Measurements from ENCODE around the gene TRIP13. TPM values are rescaled to one million over a fixed set of nuclear protein-coding genes. Genes with fewer than 3 reads are reported as not detected.

TRIP13 gene
- total and polyA plus RNA-seq, 2 experiments from 2014 or later = 9.2 to 9.4 TPM

DNA sequence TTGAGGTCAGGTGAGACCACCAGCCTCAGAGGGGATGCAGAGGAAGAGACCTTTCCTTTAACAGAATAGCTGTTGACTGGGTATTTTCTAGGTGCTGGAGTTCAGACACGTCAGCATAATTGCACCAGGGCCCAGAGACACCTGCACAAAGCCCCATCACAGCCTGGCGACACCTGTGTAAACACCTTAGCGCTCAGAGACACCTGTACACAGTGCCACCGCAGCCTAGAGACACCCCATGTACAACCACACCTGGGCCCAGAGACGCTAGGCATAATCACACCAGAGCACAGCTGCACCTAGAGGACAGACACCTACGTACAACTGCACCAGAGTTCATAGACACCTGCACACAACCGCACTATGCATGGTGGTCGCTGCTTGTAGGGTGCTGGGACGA, 1.0 kb downstream of the TRIP13 start:
- Histone ChIP-seq H3K27ac (no peak overlapping the region), H3K9me2 (replicated peaks; ENCODE audit: insufficient read depth) (no peaks in the 10 kb centered on the region), H3K4me1 (ENCODE audit: insufficient read depth) (peaks cover 10% of the 10 kb centered on the region), H2AFZ (no peak overlapping the region), H3K27me3 (no peaks in the 10 kb centered on the region), H3K79me2 (peaks cover 37% of the 10 kb centered on the region), H4K20me1 (ENCODE audit: insufficient read depth, poor library complexity, severe bottlenecking) (no peaks in the 10 kb centered on the region), H3K4me3 (no peak overlapping the region), H3K4me2 (peak overlapping the region; percentile 98), H3K9me3 (ENCODE audit: low read depth) (no peaks in the 10 kb centered on the region), H3K36me3 (replicated peaks; ENCODE audit: insufficient read depth, low read depth) (no peaks in the 10 kb centered on the region)
- DNase-seq (ENCODE audit: low spot score) = no peak
- 85% methylated on average over 9 of the region's 9 CpGs for WGBS (ENCODE audit: low lambda C conversion rate, missing lambda C conversion rate)
- TF ChIP-seq EZH2 (IDR thresholded peaks at IDR 0.05; ENCODE audit: borderline replicate concordance) = no peak

DNA sequence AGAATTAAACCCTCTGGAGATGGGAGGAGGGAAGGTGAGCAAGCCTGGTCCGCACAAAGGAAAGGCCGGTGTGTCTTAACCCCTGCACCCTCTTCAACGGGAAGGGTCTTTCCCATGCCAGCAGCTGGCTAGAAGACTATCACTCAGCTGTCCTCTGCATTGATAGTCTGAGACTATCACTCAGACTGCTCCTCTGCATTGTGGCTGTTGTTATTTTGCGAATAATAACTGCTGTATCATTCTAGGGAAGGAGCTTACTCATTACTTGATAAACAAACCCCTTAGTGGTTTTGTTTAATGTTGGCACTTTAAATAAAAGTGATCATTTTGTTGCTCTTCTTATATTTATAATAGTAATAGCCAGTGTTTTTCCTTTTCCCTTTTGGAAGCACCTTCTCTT, 8.1 kb downstream of the TRIP13 start:
- H3K9me3 ChIP-seq (ENCODE audit: low read depth) = no peaks in the 10 kb centered on the region
- no peaks in the 10 kb centered on the region for H3K4me1 ChIP-seq (ENCODE audit: insufficient read depth)
- no peak overlapping the region for H3K4me2 ChIP-seq
- H3K79me2 ChIP-seq = no peaks in the 10 kb centered on the region
- DNase-seq (ENCODE audit: low spot score) = no peak
- H3K4me3 ChIP-seq = no peak overlapping the region
- TF ChIP-seq EZH2phosphoT487 (IDR thresholded peaks at IDR 0.05; ENCODE audit: low read depth, severe bottlenecking, unreplicated experiment) = no peak
- TF ChIP-seq EZH2 (IDR thresholded peaks at IDR 0.05; ENCODE audit: borderline replicate concordance) = no peak
- TF ChIP-seq, protein P1, sequence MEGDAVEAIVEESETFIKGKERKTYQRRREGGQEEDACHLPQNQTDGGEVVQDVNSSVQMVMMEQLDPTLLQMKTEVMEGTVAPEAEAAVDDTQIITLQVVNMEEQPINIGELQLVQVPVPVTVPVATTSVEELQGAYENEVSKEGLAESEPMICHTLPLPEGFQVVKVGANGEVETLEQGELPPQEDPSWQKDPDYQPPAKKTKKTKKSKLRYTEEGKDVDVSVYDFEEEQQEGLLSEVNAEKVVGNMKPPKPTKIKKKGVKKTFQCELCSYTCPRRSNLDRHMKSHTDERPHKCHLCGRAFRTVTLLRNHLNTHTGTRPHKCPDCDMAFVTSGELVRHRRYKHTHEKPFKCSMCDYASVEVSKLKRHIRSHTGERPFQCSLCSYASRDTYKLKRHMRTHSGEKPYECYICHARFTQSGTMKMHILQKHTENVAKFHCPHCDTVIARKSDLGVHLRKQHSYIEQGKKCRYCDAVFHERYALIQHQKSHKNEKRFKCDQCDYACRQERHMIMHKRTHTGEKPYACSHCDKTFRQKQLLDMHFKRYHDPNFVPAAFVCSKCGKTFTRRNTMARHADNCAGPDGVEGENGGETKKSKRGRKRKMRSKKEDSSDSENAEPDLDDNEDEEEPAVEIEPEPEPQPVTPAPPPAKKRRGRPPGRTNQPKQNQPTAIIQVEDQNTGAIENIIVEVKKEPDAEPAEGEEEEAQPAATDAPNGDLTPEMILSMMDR (IDR thresholded peaks at IDR 0.05; ENCODE audit: poor library complexity) = no peak
- 91% methylated on average over 4 of the region's 4 CpGs for WGBS (ENCODE audit: low lambda C conversion rate, missing lambda C conversion rate)
- H2AFZ ChIP-seq = no peak overlapping the region
- no peaks in the 10 kb centered on the region for H3K9me2 ChIP-seq (replicated peaks; ENCODE audit: insufficient read depth)
- H3K27ac ChIP-seq = no peak overlapping the region
- H3K27me3 ChIP-seq = no peaks in the 10 kb centered on the region
- H4K20me1 ChIP-seq (ENCODE audit: insufficient read depth, poor library complexity, severe bottlenecking) = no peaks in the 10 kb centered on the region
- no peaks in the 10 kb centered on the region for H3K36me3 ChIP-seq (replicated peaks; ENCODE audit: insufficient read depth, low read depth)

DNA sequence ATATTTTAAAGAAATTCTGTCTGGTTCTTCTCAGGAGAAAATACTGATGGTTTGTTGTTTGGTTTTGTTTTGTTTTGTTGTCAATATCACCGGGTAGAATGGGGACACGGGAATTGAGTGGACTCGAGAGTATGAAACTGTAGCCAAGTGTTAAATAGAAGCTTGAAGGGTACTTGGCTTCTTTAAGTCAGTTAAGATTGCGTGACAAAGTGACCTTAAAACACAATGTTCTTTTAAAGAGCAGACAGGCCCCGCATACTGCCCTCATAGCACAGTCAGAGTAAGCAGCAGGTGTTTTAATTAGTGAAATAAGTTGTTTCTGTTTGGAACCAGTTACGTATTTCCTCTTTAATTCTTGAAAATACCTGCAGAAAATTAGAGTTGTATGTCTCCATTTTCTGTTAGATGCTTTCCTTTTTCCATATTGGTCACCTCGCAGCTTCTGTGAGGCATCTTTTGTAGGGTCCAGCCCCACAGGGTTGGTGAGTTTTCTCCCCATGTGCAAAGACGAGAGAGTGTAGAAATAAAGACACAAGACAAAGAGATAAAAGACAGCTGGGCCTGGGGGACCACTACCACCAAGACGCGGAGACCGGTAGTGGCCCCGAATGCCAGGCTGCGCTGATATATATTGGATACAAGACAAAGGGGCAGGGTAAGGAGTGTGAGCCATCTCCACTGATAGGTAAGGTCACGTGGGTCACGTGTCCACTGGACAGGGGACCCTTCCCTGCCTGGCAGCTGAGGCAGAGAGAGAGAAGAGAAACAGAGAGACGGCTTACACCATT, 9.6 kb downstream of the TRIP13 start:
- no peak overlapping the region for H3K4me2 ChIP-seq
- H3K4me1 ChIP-seq (ENCODE audit: insufficient read depth) = no peaks in the 10 kb centered on the region
- no peaks in the 10 kb centered on the region for H4K20me1 ChIP-seq (ENCODE audit: insufficient read depth, poor library complexity, severe bottlenecking)
- no peak for DNase-seq (ENCODE audit: low spot score)
- no peaks in the 10 kb centered on the region for H3K36me3 ChIP-seq (replicated peaks; ENCODE audit: insufficient read depth, low read depth)
- no peak overlapping the region for H3K4me3 ChIP-seq
- no peak for TF ChIP-seq EZH2phosphoT487 (IDR thresholded peaks at IDR 0.05; ENCODE audit: low read depth, severe bottlenecking, unreplicated experiment)
- no peaks in the 10 kb centered on the region for H3K27me3 ChIP-seq
- H2AFZ ChIP-seq = no peak overlapping the region
- no peaks in the 10 kb centered on the region for H3K79me2 ChIP-seq
- H3K9me2 ChIP-seq (replicated peaks; ENCODE audit: insufficient read depth) = no peaks in the 10 kb centered on the region
- 95% methylated on average over 16 of the region's 16 CpGs for WGBS (ENCODE audit: low lambda C conversion rate, missing lambda C conversion rate)
- no peaks in the 10 kb centered on the region for H3K9me3 ChIP-seq (ENCODE audit: low read depth)
- no peak overlapping the region for H3K27ac ChIP-seq

DNA sequence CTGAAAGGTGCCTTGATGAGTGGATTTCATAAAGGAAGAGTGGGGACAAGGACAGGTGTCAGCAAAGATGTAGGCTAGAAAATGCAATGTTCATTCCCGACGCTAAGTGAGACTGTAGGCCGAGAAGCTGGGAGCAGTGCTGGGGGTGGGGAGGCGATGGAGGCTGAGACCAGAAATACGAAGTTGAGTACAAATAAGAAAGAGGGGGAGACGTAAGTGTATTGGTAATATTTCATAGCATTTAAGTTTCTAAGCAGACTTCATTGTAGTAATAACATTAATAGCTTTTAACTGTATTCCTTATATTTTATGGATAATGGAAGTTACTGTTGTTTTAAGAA, 11.0 kb downstream of the TRIP13 start:
- Histone ChIP-seq H3K27me3 (no peaks in the 10 kb centered on the region), H3K9me3 (ENCODE audit: low read depth) (no peaks in the 10 kb centered on the region), H3K27ac (no peak overlapping the region), H4K20me1 (ENCODE audit: insufficient read depth, poor library complexity, severe bottlenecking) (no peaks in the 10 kb centered on the region), H3K4me2 (no peak overlapping the region), H3K36me3 (replicated peaks; ENCODE audit: insufficient read depth, low read depth) (no peaks in the 10 kb centered on the region), H3K4me1 (ENCODE audit: insufficient read depth) (no peaks in the 10 kb centered on the region), H3K4me3 (no peak overlapping the region), H3K9me2 (replicated peaks; ENCODE audit: insufficient read depth) (no peaks in the 10 kb centered on the region), H3K79me2 (no peaks in the 10 kb centered on the region), H2AFZ (no peak overlapping the region)
- WGBS (ENCODE audit: low lambda C conversion rate, missing lambda C conversion rate) = 98% methylated on average over 6 of the region's 6 CpGs
- no peak for DNase-seq (ENCODE audit: low spot score)
- TF ChIP-seq EZH2phosphoT487 (IDR thresholded peaks at IDR 0.05; ENCODE audit: low read depth, severe bottlenecking, unreplicated experiment) (no peak), EZH2 (IDR thresholded peaks at IDR 0.05; ENCODE audit: borderline replicate concordance) (no peak)
- TF ChIP-seq, protein P1 (IDR thresholded peaks at IDR 0.05; ENCODE audit: poor library complexity) = no peak
